D341Med (cell line): ENCODE results near the gene MPC1.
"Not testable (repeated sequence)": the region's sequence is repeated elsewhere in the genome, so short reads cannot be mapped to it uniquely, and the experiment has no call there.

ENCODE experiments used
- DNase-seq: peaks from one replicate; pipeline ENCODE4 v3.0.0; 2012; ENCODE audit warnings: low spot score

The MPC1 gene

GRCh38 chr6:166345672-166346071, 37.1 kb downstream of the MPC1 start:
- DNase-seq: not testable (repeated sequence)

GRCh38 chr6:166344921-166345320, 37.8 kb downstream of the MPC1 start:
- not testable (repeated sequence) for DNase-seq

- no peak for DNase-seq
These were observed 38.5 kb downstream of the MPC1 start for GRCh38 chr6:166344240-166344639.

GRCh38 chr6:166343150-166343487, 39.6 kb downstream of the MPC1 start:
- no peak for DNase-seq

GRCh38 chr6:166342349-166343149, 40.2 kb downstream of the MPC1 start, which contains the start of gene SFT2D1:
TSS of gene SFT2D1 (minus strand) at chr6:166342545. CDS start at chr6:166342481, 64 bp downstream.
- DNase-seq: peak; percentile 93

- no peak for DNase-seq
These were observed 40.8 kb downstream of the MPC1 start for GRCh38 chr6:166341977-166342348.

GRCh38 chr6:166341464-166341863, 41.3 kb downstream of the MPC1 start:
- no peak for DNase-seq

- no peak for DNase-seq
These were observed 43.9 kb downstream of the MPC1 start for GRCh38 chr6:166338854-166339253.

GRCh38 chr6:166336847-166337246, 45.9 kb downstream of the MPC1 start:
- no peak for DNase-seq

GRCh38 chr6:166335378-166336302, 47.1 kb downstream of the MPC1 start:
- DNase-seq: no peak

GRCh38 chr6:166334878-166335277, 47.9 kb downstream of the MPC1 start:
- no peak for DNase-seq

- DNase-seq: no peak
These were observed 49.4 kb downstream of the MPC1 start for GRCh38 chr6:166333172-166333995.

- DNase-seq: no peak
These were observed 51.0 kb downstream of the MPC1 start for GRCh38 chr6:166331503-166332415.

- no peak for DNase-seq
These were observed 52.1 kb downstream of the MPC1 start for GRCh38 chr6:166330612-166331011.

- DNase-seq: no peak
These were observed 57.2 kb downstream of the MPC1 start for GRCh38 chr6:166325383-166326042.

- DNase-seq: no peak
These were observed 59.3 kb downstream of the MPC1 start for GRCh38 chr6:166323395-166323794.

- no peak for DNase-seq
These were observed 63.8 kb downstream of the MPC1 start for GRCh38 chr6:166318649-166319600.

- DNase-seq: no peak
These were observed 64.5 kb downstream of the MPC1 start for GRCh38 chr6:166318227-166318626.
